ENCODE data around the gene INHA.

Gene INHA

GRCh38 chr2:219559156-219559915, 12.8 kb upstream of the INHA start:
- no peak overlapping the region for H3K4me3 ChIP-seq (ENCODE audit: low read depth, low read length)
- TF ChIP-seq, protein P1, sequence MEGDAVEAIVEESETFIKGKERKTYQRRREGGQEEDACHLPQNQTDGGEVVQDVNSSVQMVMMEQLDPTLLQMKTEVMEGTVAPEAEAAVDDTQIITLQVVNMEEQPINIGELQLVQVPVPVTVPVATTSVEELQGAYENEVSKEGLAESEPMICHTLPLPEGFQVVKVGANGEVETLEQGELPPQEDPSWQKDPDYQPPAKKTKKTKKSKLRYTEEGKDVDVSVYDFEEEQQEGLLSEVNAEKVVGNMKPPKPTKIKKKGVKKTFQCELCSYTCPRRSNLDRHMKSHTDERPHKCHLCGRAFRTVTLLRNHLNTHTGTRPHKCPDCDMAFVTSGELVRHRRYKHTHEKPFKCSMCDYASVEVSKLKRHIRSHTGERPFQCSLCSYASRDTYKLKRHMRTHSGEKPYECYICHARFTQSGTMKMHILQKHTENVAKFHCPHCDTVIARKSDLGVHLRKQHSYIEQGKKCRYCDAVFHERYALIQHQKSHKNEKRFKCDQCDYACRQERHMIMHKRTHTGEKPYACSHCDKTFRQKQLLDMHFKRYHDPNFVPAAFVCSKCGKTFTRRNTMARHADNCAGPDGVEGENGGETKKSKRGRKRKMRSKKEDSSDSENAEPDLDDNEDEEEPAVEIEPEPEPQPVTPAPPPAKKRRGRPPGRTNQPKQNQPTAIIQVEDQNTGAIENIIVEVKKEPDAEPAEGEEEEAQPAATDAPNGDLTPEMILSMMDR (IDR thresholded peaks at IDR 0.05; ENCODE audit: control insufficient read depth, extremely low read depth, insufficient read depth), result no peak
- DNase-seq (ENCODE audit: low read depth), result no peak

DNA sequence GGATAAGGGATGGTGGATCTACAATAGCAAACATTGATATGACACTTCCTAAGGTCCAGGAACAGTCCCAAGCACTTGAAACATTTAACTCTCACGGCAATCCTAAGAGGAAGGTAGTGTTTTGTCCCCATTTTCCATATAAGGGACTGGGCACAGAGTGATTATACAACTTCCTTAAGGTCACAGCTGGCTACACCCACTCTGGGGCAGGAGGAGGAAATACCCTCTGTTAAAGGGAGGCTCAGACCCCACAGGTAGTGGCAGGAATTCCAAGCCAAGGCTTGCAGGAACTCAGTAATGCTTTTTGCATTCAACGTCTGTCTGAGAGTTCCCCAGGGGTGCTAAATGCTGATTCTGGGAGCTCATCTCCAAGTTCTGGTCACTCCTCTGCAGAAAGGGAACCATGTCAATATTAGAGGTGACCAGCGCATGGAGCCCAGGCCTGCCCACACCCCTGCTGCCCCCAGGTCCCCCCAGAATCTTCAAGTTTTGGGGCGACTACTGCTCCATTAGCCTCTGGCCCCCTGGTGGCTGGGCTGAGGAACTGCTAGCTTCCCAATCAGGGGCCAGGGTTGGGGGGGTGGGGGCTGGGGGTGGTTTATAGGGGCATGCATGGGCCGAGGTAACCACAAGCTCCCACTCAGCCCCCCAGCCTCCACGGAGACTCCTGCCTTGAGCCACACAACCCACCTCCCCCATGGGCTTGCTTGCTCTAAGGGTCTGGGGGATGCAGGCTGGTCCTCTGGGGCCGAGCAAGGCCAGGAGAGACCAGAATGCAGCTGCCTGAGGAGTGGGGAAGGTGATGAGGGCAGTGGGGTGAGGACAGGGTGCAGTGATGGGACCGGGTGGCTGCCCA, 11.8 kb upstream of the INHA start:
- no peak overlapping the region for H3K4me3 ChIP-seq (ENCODE audit: low read depth, low read length)
- no peak for DNase-seq (ENCODE audit: low read depth)
- TF ChIP-seq, protein P1 (IDR thresholded peaks at IDR 0.05; ENCODE audit: control insufficient read depth, extremely low read depth, insufficient read depth), result peak; percentile 55; the same call in 1 of the 2 replicates

DNA sequence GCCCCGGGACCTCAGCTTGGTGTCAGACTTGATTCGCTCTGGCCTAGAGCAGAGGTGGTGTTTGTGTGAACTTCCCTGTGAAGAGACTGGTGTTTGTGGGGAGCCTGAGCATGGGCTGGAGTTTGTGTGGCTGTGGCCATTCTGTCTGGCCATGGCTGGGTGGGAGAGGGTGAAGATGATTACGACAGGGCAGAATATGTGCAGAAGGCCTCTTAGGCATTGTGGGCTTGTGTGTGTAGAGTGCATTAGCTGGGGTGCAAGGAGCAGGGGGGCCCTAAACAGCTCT, 11.3 kb upstream of the INHA start:
- TF ChIP-seq, protein P1 (IDR thresholded peaks at IDR 0.05; ENCODE audit: control insufficient read depth, extremely low read depth, insufficient read depth), result no peak
- DNase-seq (ENCODE audit: low read depth), result no peak
- no peak overlapping the region for H3K4me3 ChIP-seq (ENCODE audit: low read depth, low read length)

DNA sequence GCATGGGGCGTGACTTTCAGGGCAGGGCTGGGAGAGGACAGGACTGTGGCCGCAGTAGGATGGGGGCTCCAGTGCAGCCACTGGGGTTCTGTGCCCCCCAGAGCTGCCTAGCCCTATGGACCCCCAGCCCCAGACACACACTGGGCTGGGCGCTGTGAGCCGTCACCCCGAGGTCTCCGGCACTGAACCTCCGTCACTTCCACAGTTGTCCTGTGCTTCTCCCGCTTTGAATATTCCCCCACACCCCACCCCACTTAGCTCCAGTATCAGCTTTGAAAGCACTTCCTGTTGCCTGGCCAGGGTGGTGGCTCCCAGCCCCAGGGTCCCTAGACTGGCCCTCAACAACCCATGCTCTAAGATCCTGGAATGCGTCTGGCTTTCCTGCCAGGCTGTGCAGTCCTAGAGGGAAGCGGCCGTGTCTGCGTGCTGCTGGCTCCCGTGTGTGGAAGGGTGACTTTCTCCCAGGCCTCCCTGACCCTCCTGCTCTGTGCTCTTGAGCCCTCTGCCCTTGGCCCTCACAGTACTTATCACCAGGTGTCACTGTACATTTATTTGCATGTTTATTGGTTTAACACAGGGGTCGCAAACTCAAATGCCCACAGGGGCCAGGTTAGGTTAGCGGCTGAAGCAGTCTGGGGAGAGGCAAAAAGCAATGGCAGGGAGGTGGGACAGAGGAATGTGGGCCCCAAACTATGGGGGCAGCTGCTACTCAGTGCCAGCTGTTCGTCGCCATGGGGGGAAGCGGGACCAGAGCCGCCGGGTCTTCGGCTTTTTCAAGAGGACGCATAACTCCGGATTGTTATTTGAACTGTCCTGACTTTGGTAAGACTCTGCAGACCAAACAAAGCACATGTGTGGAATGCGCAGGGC, 10.7 kb upstream of the INHA start:
- TF ChIP-seq, protein P1 (IDR thresholded peaks at IDR 0.05; ENCODE audit: control insufficient read depth, extremely low read depth, insufficient read depth), result no peak
- DNase-seq (ENCODE audit: low read depth), result no peak
- no peak overlapping the region for H3K4me3 ChIP-seq (ENCODE audit: low read depth, low read length)

DNA sequence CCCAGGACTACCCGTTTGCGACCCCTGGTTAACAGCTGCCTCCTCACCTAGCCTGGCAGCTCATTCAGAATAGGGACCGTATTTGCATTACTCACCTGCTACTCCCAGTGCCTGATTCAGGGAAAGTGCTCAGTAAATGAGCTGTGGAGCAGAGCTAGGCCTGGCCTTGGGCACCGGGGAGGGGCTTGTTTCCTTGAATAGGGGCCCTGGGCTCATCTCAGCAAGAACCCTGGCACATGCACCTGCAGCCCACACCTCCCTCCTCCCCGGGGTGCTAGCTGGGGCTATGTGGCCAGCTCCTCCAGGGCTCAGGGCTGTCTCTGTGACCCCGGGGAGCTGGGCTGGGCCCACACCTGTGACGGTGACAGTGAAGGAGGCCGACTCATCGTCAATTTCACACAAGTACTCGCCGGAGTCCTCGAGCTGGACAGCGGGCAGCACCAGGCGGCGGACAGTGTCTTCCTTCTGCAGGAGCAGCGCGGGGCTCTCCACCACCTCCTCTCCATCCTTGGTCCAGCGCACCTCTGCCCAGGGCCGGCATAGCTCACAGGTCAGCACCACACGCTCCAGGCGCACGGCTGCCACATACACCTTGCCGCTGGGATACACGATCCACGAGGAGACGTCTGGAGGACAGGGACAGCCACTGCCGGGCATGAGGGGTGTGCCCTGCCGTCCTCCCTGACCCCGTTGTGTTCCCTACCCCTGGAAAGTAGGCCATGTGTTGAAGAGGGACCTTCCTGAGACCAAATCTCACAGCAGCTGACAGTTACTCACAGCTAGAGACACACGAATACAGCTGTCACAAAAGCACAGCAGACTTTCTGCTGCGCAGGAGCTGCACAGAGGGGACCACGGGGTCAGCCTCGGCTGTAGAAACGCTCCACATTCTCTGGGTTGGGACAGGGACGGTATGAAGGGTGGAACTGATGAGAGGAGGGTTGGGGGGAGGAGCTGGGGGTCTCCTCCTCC, 9.8 kb upstream of the INHA start:
- TF ChIP-seq, protein P1 (IDR thresholded peaks at IDR 0.05; ENCODE audit: control insufficient read depth, extremely low read depth, insufficient read depth), result no peak
- DNase-seq (ENCODE audit: low read depth), result no peak
- H3K4me3 ChIP-seq (ENCODE audit: low read depth, low read length), result no peak overlapping the region

Data from LNCaP clone FGC (cell line).